Erythroblast (primary cell): ENCODE data around the gene UNC13B.

Experiments
- GATA1 ChIP-seq: IDR thresholded peaks from 2 replicates; pipeline ENCODE4 v1.6.1; 2011; ENCODE audit warnings: low read depth, mild to moderate bottlenecking, control low read depth, low read length, moderate library complexity
- POLR2A ChIP-seq: IDR thresholded peaks from 2 replicates; pipeline ENCODE4 v1.6.1; 2011; ENCODE audit warnings: mild to moderate bottlenecking, low read length

GRCh38 chr9:35415402-35416097 is 253.7 kb downstream of the UNC13B start:
- TF ChIP-seq POLR2A = no peak
- TF ChIP-seq GATA1 = no peak
